GM21390 (cell line): ENCODE measurements around the gene NFE2L1.

Experiments used
- ATAC-seq: cut with Tn5 transposase; IDR thresholded peaks from one replicate; pipeline ENCODE4 v1.9.1; 2021; ENCODE audit not compliant: unreplicated experiment

The NFE2L1 gene

GRCh38 chr17:48046296-48046695, 1.9 kb upstream of the NFE2L1 start:
- no peak for ATAC-seq

GRCh38 chr17:48047113-48047740, 932 bp upstream of the NFE2L1 start:
- ATAC-seq = no peak

GRCh38 chr17:48048384-48049126, 396 bp downstream of the NFE2L1 start:
- ATAC-seq = peak; percentile 41

GRCh38 chr17:48051283-48051682, 3.1 kb downstream of the NFE2L1 start:
- ATAC-seq = no peak

GRCh38 chr17:48051706-48052486, 3.7 kb downstream of the NFE2L1 start:
- no peak for ATAC-seq

- ATAC-seq = no peak
Measured at GRCh38 chr17:48052956-48053757, 5.0 kb downstream of the NFE2L1 start.

- ATAC-seq = no peak
Measured at GRCh38 chr17:48053758-48054237, 5.6 kb downstream of the NFE2L1 start.

- ATAC-seq = no peak
Measured at GRCh38 chr17:48054238-48055185, 6.4 kb downstream of the NFE2L1 start.

GRCh38 chr17:48055531-48056245, 7.5 kb downstream of the NFE2L1 start:
- ATAC-seq = peak; percentile 57

- ATAC-seq = no peak
Measured at GRCh38 chr17:48056246-48056745, 8.1 kb downstream of the NFE2L1 start.

- ATAC-seq = no peak
Measured at GRCh38 chr17:48056879-48057278, 8.7 kb downstream of the NFE2L1 start.

- ATAC-seq = no peak
Measured at GRCh38 chr17:48057626-48058025, 9.5 kb downstream of the NFE2L1 start.

GRCh38 chr17:48058393-48059124, 10.4 kb downstream of the NFE2L1 start:
- no peak for ATAC-seq

- ATAC-seq = no peak
Measured at GRCh38 chr17:48059125-48059668, 11.0 kb downstream of the NFE2L1 start.

- no peak for ATAC-seq
Measured at GRCh38 chr17:48060249-48060648, 12.1 kb downstream of the NFE2L1 start.

- no peak for ATAC-seq
Measured at GRCh38 chr17:48062273-48062672, 14.1 kb downstream of the NFE2L1 start.

GRCh38 chr17:48064638-48065037, 16.5 kb downstream of the NFE2L1 start:
- no peak for ATAC-seq

- no peak for ATAC-seq
Measured at GRCh38 chr17:48066192-48066591, 18.0 kb downstream of the NFE2L1 start.
